AG10803 (cell line): ENCODE data around the gene PIBF1.
A peak's percentile ranks its signal among the peaks of the same experiment; 100 is the strongest.

Experiments
- DNase-seq: peaks from one replicate; pipeline ENCODE4 v3.0.0; 2010; ENCODE audit warnings: low read depth
- H3K4me3 ChIP-seq: 2 replicates; pipeline ENCODE4 v1.5.1; 2011; ENCODE audit warnings: mild to moderate bottlenecking, low read length, control low read depth
- CTCF ChIP-seq: conservative IDR thresholded peaks from 2 replicates; pipeline ENCODE4 v1.5.1; 2011; ENCODE audit warnings: mild to moderate bottlenecking, low read length, control low read depth, inconsistent platforms

PIBF1 gene

DNA sequence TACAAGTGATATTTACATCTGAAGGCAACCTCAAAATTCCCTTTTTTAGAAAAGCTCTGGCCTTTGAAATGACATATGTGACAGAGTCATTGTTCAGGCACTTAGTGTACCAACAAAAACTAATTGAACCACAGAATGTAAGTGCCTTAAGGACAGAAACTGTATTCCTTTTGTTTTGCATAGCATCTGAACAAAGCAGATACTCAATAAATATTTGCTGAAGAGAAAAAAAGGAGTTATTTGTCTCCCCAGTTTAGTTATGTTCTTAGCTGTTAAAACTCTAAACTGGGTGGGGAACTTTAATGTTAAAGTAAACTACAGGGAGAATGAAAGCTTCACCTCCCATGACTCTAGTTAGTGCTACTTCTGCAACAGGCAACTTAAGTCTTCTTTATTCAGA lies 220.0 kb downstream of the PIBF1 start:
- H3K4me3 ChIP-seq, result no peak overlapping the region
- DNase-seq, result no peak
- TF ChIP-seq CTCF, result no peak

DNA sequence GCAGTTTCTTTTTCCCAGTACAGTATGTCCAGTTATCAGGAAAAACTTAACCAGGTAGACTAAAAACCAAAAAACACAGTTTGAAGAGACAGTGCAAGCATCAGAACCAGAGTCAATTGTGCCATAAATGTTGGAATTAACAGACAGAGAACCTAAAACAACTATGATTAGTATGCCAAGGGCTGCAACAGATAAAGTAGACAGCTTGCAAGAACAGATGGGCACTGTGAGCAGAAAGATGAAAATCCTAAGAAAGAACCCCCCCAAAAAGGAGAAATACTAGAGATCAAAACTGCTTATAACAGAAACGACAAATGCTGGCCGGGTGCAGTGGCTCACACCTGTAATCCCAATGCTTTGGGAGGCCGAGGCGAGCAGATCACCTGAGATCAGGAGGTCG lies 229.8 kb downstream of the PIBF1 start:
- no peak overlapping the region for H3K4me3 ChIP-seq
- no peak for DNase-seq
- TF ChIP-seq CTCF, result no peak

DNA sequence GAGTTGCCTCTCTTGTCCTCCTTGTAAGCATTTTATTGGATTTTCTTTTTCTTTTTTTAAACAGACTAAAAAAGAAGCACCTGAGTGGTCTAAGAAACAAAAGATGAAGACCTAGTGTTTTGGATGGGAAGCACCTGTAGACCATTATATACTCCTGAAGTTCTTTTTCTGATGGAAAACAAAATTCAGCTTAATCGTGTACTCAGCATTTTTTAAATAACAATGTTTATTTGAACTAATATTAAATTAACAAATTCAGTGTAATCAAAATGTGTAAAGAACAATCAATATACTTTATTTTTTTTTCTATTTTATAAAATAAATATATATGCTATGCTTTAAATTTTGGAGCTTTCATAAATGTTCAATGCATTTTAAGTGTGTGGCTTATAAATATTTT lies 233.9 kb downstream of the PIBF1 start:
- H3K4me3 ChIP-seq, result no peak overlapping the region

GRCh38 chr13:73018336-73018735 lies 236.4 kb downstream of the PIBF1 start:
- peak; percentile 34 for DNase-seq
- H3K4me3 ChIP-seq, result no peak overlapping the region
- TF ChIP-seq CTCF, result no peak

More for the DNA sequence above, 233.9 kb downstream of the PIBF1 start:
- DNase-seq, result no peak
- no peak for TF ChIP-seq CTCF

DNA sequence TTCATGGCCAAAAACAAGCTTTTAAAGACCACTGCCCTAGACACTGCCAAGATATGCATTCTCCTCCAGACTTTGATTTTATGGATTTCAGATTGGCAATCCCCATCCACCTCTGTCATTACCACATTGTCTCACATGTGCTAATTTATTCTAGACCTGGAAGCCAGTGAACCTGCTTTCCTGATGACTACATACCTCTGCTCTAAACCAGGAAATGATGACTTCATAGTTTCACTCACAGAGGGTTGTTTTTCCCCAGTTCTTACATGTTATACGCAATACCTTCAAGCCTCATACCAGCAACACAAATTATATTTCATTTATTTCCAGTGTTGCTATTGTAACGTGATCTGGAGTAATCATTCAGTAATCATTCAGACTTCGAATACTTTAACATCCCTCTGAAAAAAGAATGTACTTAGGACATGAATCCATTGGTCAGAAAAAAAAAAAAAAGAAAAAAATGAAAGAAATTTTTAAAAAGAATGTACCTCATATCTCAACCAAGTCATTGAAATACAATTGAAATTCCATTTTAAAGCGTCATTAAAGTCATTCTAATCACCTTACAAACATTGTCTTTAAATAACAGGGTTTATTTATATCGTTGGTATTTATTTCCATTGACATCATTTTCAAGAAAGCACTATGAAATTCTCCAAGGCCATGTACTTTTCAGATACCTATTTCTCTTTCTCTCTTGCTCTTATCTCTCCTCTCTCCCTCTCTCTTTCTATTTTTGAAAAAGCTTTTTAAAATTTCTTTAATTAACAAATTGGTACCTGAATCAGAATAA lies 243.5 kb downstream of the PIBF1 start:
- no peak overlapping the region for H3K4me3 ChIP-seq
- DNase-seq, result peak; percentile 6
- TF ChIP-seq CTCF, result no peak

GRCh38 chr13:73034901-73035300 lies 253.0 kb downstream of the PIBF1 start:
- no peak for DNase-seq
- H3K4me3 ChIP-seq, result no peak overlapping the region
- TF ChIP-seq CTCF, result no peak

- no peak for DNase-seq
- H3K4me3 ChIP-seq, result no peak overlapping the region
- TF ChIP-seq CTCF, result no peak
Measured at GRCh38 chr13:73035660-73036059, 253.7 kb downstream of the PIBF1 start.
